Measurements from ENCODE around the gene TTLL10.

Gene TTLL10

GRCh38 chr1:1213345-1214265 lies 39.9 kb downstream of the TTLL10 start, which contains the start of gene TNFRSF4:
Gene TNFRSF4, minus strand, starts transcription at chr1:1214153. Its CDS starts 26 bp downstream, at chr1:1214127.
- no peak for DNase-seq
- Histone ChIP-seq H3K4me1 (peaks cover 0 to 4% (median 2%) of the 10 kb centered on the region in 4 donors), H3K27me3 (peaks cover 0 to 8% of the 10 kb centered on the region in 2 donors), H3K4me3 (no peak within 1 kb of the TSS), H3K36me3 (peaks cover 20 to 33% (median 26%) of the 10 kb centered on the region in 3 donors), H3K27ac (no peak within 1 kb of the TSS), H3K9me3 (no peaks in the 10 kb centered on the region)
- intact Hi-C loops (cut with DNase I; ENCODE audit: low total_unique reads): no loop called here
- TF ChIP-seq CTCF (IDR thresholded peaks at IDR 0.05): no peak

GRCh38 chr1:1215080-1215676 lies 41.5 kb downstream of the TTLL10 start:
- H3K4me1 ChIP-seq: no peaks in the 10 kb centered on the region
- TF ChIP-seq CTCF (IDR thresholded peaks at IDR 0.05): no peak
- intact Hi-C loops (cut with DNase I; ENCODE audit: low total_unique reads): no loop called here
- no peaks in the 10 kb centered on the region for H3K9me3 ChIP-seq
- DNase-seq: no peak
- H3K36me3 ChIP-seq: peaks cover 23 to 49% (median 40%) of the 10 kb centered on the region in 3 donors
- H3K27me3 ChIP-seq: peaks cover 0 to 2% of the 10 kb centered on the region in 2 donors
- no peak overlapping the region for H3K27ac ChIP-seq
- no peak overlapping the region for H3K4me3 ChIP-seq

- no peaks in the 10 kb centered on the region for H3K4me1 ChIP-seq
- no peak for TF ChIP-seq CTCF (IDR thresholded peaks at IDR 0.05)
- no peak overlapping the region for H3K4me3 ChIP-seq
- DNase-seq: no peak
- H3K27me3 ChIP-seq: peaks cover 0 to 2% of the 10 kb centered on the region in 2 donors
- no peak overlapping the region for H3K27ac ChIP-seq
- intact Hi-C loops (cut with DNase I; ENCODE audit: low total_unique reads): no loop called here
- H3K36me3 ChIP-seq: peaks cover 23 to 58% (median 49%) of the 10 kb centered on the region in 3 donors
- H3K9me3 ChIP-seq: no peaks in the 10 kb centered on the region
These were observed 42.4 kb downstream of the TTLL10 start for GRCh38 chr1:1215881-1216605.

GRCh38 chr1:1216770-1217620 lies 43.3 kb downstream of the TTLL10 start:
- H3K27me3 ChIP-seq: peaks cover 0 to 2% of the 10 kb centered on the region in 2 donors
- H3K4me1 ChIP-seq: no peaks in the 10 kb centered on the region
- H3K27ac ChIP-seq: no peak overlapping the region
- no peak for DNase-seq
- no peaks in the 10 kb centered on the region for H3K9me3 ChIP-seq
- H3K4me3 ChIP-seq: no peak overlapping the region
- intact Hi-C loops (cut with DNase I; ENCODE audit: low total_unique reads): no loop called here
- no peak for TF ChIP-seq CTCF (IDR thresholded peaks at IDR 0.05)
- H3K36me3 ChIP-seq: peaks cover 27 to 67% (median 59%) of the 10 kb centered on the region in 3 donors

All from tibial artery (tissue), 4 donors.